Kidney (tissue), 14 donors: ENCODE results near the gene USP40. TPM values are rescaled to one million over a fixed set of nuclear protein-coding genes. Genes with fewer than 3 reads are reported as not detected.
A peak's percentile ranks its signal among the peaks of the same experiment; 100 is the strongest.

Experiments
- DNase-seq, 5 donors: peaks; one replicate each; pipeline ENCODE4 v3.0.0-alpha.2; 2013 to 2020
- FAIRE-seq: peaks from 2 replicates; lab custom pipeline; 2012; peaks lifted over from hg19 to GRCh38; lab: Jason Lieb, UNC
- H3K27ac ChIP-seq, 2 donors: one replicate each; pipeline ENCODE4 v1.7.0; 2013; ENCODE audit warnings: low read depth in 2 of 2, low read length in 2 of 2, inconsistent platforms in 1 of 2
- H3K27me3 ChIP-seq: one replicate; pipeline ENCODE4 v1.7.1; 2013; ENCODE audit warnings: low read length, inconsistent platforms; ENCODE audit not compliant: control insufficient read depth, insufficient read depth
- H3K36me3 ChIP-seq, 3 donors: one replicate each; pipeline versions ENCODE4 v1.7.0 to v1.7.1; 2013; ENCODE audit warnings: low read length in 3 of 3, control low read depth in 1 of 3, inconsistent platforms in 1 of 3; ENCODE audit not compliant: insufficient read depth in 3 of 3, control insufficient read depth in 2 of 3
- H3K4me1 ChIP-seq, 3 donors: one replicate each; pipeline versions ENCODE4 v1.7.0 to v1.7.1; 2013; ENCODE audit warnings: low read length in 3 of 3, inconsistent platforms in 1 of 3, low read depth in 1 of 3; ENCODE audit not compliant: control insufficient read depth in 2 of 3, insufficient read depth in 2 of 3
- H3K4me3 ChIP-seq, 3 donors: one replicate each; pipeline versions ENCODE4 v1.7.0 to v1.8.1; 2013; ENCODE audit warnings: low read length in 3 of 3, control low read depth in 1 of 3, inconsistent platforms in 1 of 3
- H3K9ac ChIP-seq, 3 donors: one replicate each; pipeline versions ENCODE4 v1.7.0 to v1.7.1; 2013; ENCODE audit warnings: low read length in 3 of 3, control low read depth in 1 of 3, inconsistent platforms in 1 of 3
- H3K9me3 ChIP-seq, 3 donors: one replicate each; pipeline versions ENCODE4 v1.7.0 to v1.7.1; 2013; ENCODE audit warnings: low read length in 3 of 3, control low read depth in 1 of 3, inconsistent platforms in 1 of 3; ENCODE audit not compliant: control insufficient read depth in 2 of 3, insufficient read depth in 1 of 3
- intact Hi-C: fragments of 100-400 bp; cut with DNase I; formaldehyde crosslinking; loops from one replicate; pipeline ENCODE4 v1.11.1; 2022
- polyA plus RNA-seq: library from polyadenylated mRNA; stranded (reverse); fragments of 350-450 nt; fragmentation: Illumina TruSeq; extraction: RNeasy Lipid Tissue Mini Kit (QIAGEN cat#74804); gene quantifications from one replicate; pipeline ENCODE4 v1.2.3, GENCODE V29; 2014; ENCODE audit warnings: low read depth, low replicate concordance; ENCODE audit not compliant: insufficient read depth
- total RNA-seq: library from RNA; stranded (reverse); fragmentation: NEBNext Ultra II Directional; extraction: Animal tissue kit (Norgen Biotek cat#: 25700); gene quantifications from one replicate; pipeline ENCODE4 v1.2.1, GENCODE V29; 2021
- TF ChIP-seq, protein P1 (sequence below): IDR thresholded peaks from 3 replicates; pipeline ENCODE4 v1.5.1; 2012; ENCODE audit warnings: mild to moderate bottlenecking, moderate library complexity, borderline replicate concordance; ENCODE audit not compliant: insufficient read depth; ENCODE audit errors: extremely low read depth
- donor health status: control.
- donor health status: control.
- donor health status: control.
- donor health status: control.
- donor health status: control.
- donor health status: DM: yes; HTN: yes; CAD: no.
- donor health status: Normal renal cell carcinoma (clear cell type).

USP40 gene
- total and polyA plus RNA-seq, 2 donors from 2014 or later = 28.5 to 51.6 TPM

DNA sequence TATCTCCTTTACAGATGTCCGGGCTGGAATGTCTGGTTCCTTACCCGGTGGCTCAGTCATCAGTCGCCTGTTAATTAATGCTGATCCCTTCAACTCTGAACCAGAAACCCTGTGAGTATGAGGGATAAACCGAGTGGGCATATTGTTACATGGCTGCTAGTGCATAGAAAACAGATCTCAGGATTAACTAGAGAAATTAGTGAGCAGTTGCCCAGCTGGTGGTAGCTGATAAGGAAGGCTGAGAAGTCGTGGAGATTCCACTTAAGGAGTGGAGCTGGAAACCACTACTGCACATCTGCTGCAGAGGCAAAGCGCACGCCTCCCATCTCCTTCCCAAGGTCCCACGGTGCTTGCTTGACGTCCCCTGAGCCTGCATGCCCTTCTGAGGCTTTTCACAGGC is 114.6 kb downstream of the USP40 start:
- DNase-seq (peak in 1 of 5 donors; percentile 35), FAIRE-seq (no peak)
- Histone ChIP-seq H3K27me3 (no peaks in the 10 kb centered on the region), H3K27ac (no peak overlapping the region), H3K4me3 (no peak overlapping the region), H3K4me1 (no peaks in the 10 kb centered on the region), H3K36me3 (peaks cover 2 to 22% (median 22%) of the 10 kb centered on the region in 3 donors), H3K9me3 (no peaks in the 10 kb centered on the region), H3K9ac (no peak overlapping the region)
- intact Hi-C loops = no loop called here
- TF ChIP-seq, protein P1, sequence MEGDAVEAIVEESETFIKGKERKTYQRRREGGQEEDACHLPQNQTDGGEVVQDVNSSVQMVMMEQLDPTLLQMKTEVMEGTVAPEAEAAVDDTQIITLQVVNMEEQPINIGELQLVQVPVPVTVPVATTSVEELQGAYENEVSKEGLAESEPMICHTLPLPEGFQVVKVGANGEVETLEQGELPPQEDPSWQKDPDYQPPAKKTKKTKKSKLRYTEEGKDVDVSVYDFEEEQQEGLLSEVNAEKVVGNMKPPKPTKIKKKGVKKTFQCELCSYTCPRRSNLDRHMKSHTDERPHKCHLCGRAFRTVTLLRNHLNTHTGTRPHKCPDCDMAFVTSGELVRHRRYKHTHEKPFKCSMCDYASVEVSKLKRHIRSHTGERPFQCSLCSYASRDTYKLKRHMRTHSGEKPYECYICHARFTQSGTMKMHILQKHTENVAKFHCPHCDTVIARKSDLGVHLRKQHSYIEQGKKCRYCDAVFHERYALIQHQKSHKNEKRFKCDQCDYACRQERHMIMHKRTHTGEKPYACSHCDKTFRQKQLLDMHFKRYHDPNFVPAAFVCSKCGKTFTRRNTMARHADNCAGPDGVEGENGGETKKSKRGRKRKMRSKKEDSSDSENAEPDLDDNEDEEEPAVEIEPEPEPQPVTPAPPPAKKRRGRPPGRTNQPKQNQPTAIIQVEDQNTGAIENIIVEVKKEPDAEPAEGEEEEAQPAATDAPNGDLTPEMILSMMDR = no peak

DNA sequence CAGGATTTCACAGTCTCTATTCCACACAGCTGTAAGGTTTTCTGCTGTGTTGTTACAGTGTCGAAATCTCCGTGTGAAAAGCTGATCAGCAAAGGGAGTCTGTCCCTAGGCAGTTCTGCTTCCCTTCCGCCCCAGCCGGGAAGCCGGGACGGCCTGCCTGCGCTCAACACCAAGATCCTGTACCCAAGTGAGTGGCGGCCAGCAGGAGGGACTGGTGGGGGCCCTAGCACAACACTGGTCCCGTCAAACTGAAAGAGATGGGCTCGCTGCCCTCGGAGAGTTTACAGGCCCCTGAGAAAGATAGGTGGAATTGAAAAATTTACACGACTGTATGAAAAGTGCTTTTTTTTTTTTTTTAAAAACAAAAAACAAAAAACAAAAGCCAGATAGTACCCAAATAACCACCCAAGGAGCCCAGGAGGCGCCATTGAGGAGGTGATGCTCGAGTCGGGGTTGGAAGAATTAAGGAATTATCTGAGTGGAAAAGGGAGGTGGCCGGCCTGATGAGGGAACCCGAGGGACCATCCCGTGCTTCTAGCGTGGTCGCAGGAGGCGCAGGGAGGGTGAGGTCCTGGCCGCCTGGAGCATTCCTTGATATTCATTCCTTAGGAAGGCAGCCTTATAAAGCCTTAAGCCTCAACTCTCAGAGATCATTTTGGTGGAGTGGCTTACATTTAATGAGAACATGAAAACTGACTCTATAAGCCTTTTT is 115.6 kb downstream of the USP40 start:
- FAIRE-seq (no peak), DNase-seq (peak in 1 of 5 donors; percentile 63)
- Histone ChIP-seq H3K27me3 (no peaks in the 10 kb centered on the region), H3K27ac (no peak overlapping the region), H3K9me3 (no peaks in the 10 kb centered on the region), H3K36me3 (peaks cover 2 to 18% (median 18%) of the 10 kb centered on the region in 3 donors), H3K9ac (no peak overlapping the region), H3K4me1 (no peaks in the 10 kb centered on the region), H3K4me3 (no peak overlapping the region)
- TF ChIP-seq, protein P1 = no peak
- intact Hi-C loops = no loop called here

DNA sequence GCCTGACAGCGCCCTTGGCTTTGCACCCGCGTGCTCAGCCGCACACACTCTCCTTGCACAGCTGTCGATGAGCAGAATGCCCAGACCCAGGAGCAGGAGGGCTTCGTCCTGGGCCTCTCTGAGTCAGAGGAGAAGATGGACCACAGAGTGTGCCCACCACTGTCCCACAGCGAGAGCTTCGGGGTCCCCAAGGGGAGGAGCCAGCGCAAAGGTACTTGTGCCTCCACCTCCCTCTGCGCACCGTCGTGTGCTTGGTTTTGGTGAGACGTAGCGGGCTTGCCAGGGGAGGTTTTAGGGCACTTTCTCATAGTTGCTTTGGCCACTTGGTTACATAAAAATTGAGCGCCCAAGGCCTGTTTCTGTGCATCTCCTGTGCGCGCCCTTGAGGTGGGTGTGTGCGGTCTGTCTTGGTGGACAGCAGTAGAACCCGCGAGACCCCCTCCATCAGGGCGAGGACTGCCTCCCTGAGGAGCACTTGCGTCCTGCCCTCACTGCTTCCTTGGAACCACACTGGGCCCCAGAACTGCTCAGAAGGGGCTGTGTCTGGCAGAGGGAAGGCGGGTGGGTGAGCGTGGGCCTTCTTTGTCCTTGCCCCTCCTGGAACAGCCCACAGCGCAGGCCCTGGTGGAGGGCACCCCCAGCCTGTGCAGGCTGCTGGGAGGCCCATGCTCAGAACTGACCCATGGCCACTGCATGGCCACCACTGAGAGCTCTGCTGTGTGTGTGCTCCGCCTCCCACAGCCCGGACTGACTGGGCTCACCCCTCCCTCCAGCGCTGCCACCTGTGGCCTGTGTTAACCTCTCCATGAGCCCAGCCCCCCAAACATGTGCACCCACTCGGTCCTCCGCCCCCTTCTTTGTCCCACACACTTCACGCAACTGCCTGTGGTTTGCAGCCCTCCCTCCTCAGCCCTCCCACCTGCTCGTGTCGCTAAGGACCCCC is 116.4 kb downstream of the USP40 start:
- DNase-seq (peak in 2 of 5 donors; percentile 25 to 72), FAIRE-seq (no peak)
- Histone ChIP-seq H3K9ac (no peak overlapping the region), H3K4me3 (no peak overlapping the region), H3K27me3 (no peaks in the 10 kb centered on the region), H3K9me3 (no peaks in the 10 kb centered on the region), H3K27ac (no peak overlapping the region), H3K4me1 (no peaks in the 10 kb centered on the region), H3K36me3 (peaks cover 2 to 18% (median 16%) of the 10 kb centered on the region in 3 donors)
- TF ChIP-seq, protein P1 = no peak
- intact Hi-C loops = no loop called here
